ENCODE results near the gene PPP6C.
"Not testable (repeated sequence)": the region's sequence is repeated elsewhere in the genome, so short reads cannot be mapped to it uniquely, and the experiment has no call there.

The PPP6C gene

GRCh38 chr9:125189361-125190289 lies at the start of gene PPP6C:
Gene PPP6C (minus strand): TSS chr9:125189803. CDS start chr9:125189718, 85 bp downstream.
- peak within 1 kb of the TSS; percentile 98 for H3K4me3 ChIP-seq (ENCODE audit: low read depth, low read length)
- DNase-seq (ENCODE audit: low read depth): peak; percentile 89

- H3K4me3 ChIP-seq (ENCODE audit: low read depth, low read length): peak overlapping the region; percentile 94
- no peak for DNase-seq (ENCODE audit: low read depth)
Measured at GRCh38 chr9:125238915-125239446, 49.4 kb upstream of the PPP6C start.

- DNase-seq (ENCODE audit: low read depth): no peak
- H3K4me3 ChIP-seq (ENCODE audit: low read depth, low read length): peak overlapping the region; percentile 94
Measured at GRCh38 chr9:125238127-125238914, 48.7 kb upstream of the PPP6C start.

GRCh38 chr9:125236520-125237159 lies 47.0 kb upstream of the PPP6C start:
- not testable (repeated sequence) for DNase-seq (ENCODE audit: low read depth)
- H3K4me3 ChIP-seq (ENCODE audit: low read depth, low read length): peak overlapping the region; percentile 94

GRCh38 chr9:125235804-125236519 lies 46.4 kb upstream of the PPP6C start:
- peak overlapping the region; percentile 94 for H3K4me3 ChIP-seq (ENCODE audit: low read depth, low read length)

GRCh38 chr9:125234099-125234498 lies 44.5 kb upstream of the PPP6C start:
- not testable (repeated sequence) for DNase-seq (ENCODE audit: low read depth); H3K4me3 ChIP-seq (ENCODE audit: low read depth, low read length)

More at GRCh38 chr9:125235804-125236519, 46.4 kb upstream of the PPP6C start:
- no peak for DNase-seq (ENCODE audit: low read depth)

- peak; percentile 97 for DNase-seq (ENCODE audit: low read depth)
- no peak overlapping the region for H3K4me3 ChIP-seq (ENCODE audit: low read depth, low read length)
Measured at GRCh38 chr9:125233678-125234077, 44.1 kb upstream of the PPP6C start.

- no peak overlapping the region for H3K4me3 ChIP-seq (ENCODE audit: low read depth, low read length)
- no peak for DNase-seq (ENCODE audit: low read depth)
Measured at GRCh38 chr9:125227761-125228160, 38.2 kb upstream of the PPP6C start.

GRCh38 chr9:125224858-125225257 lies 35.3 kb upstream of the PPP6C start:
- DNase-seq (ENCODE audit: low read depth): not testable (repeated sequence)

GRCh38 chr9:125218621-125219020 lies 29.0 kb upstream of the PPP6C start:
- H3K4me3 ChIP-seq (ENCODE audit: low read depth, low read length): no peak overlapping the region
- no peak for DNase-seq (ENCODE audit: low read depth)

More at GRCh38 chr9:125224858-125225257, 35.3 kb upstream of the PPP6C start:
- not testable (repeated sequence) for H3K4me3 ChIP-seq (ENCODE audit: low read depth, low read length)

- no peak overlapping the region for H3K4me3 ChIP-seq (ENCODE audit: low read depth, low read length)
Measured at GRCh38 chr9:125214186-125214585, 24.6 kb upstream of the PPP6C start.

GRCh38 chr9:125204477-125204876 lies 14.9 kb upstream of the PPP6C start:
- DNase-seq (ENCODE audit: low read depth): no peak

More at GRCh38 chr9:125214186-125214585, 24.6 kb upstream of the PPP6C start:
- DNase-seq (ENCODE audit: low read depth): no peak

GRCh38 chr9:125202846-125203618 lies 13.4 kb upstream of the PPP6C start:
- DNase-seq (ENCODE audit: low read depth): no peak
- no peak overlapping the region for H3K4me3 ChIP-seq (ENCODE audit: low read depth, low read length)

More at GRCh38 chr9:125204477-125204876, 14.9 kb upstream of the PPP6C start:
- no peak overlapping the region for H3K4me3 ChIP-seq (ENCODE audit: low read depth, low read length)

- DNase-seq (ENCODE audit: low read depth): peak; percentile 73
- peak within 1 kb of the TSS; percentile 73 for H3K4me3 ChIP-seq (ENCODE audit: low read depth, low read length)
Measured at GRCh38 chr9:125200216-125201047, 10.8 kb upstream of the PPP6C start, which contains the start of gene RABEPK. Gene RABEPK (plus strand): TSS chr9:125200542. CDS start chr9:125203014, 2,472 bp downstream.

GRCh38 chr9:125195591-125195990 lies 6.0 kb upstream of the PPP6C start:
- not testable (repeated sequence) for H3K4me3 ChIP-seq (ENCODE audit: low read depth, low read length); DNase-seq (ENCODE audit: low read depth)

GRCh38 chr9:125194466-125194865 lies 4.9 kb upstream of the PPP6C start:
- H3K4me3 ChIP-seq (ENCODE audit: low read depth, low read length): not testable (repeated sequence)

GRCh38 chr9:125190361-125190801 lies 778 bp upstream of the PPP6C start:
- no peak for DNase-seq (ENCODE audit: low read depth)
- peak overlapping the region; percentile 98 for H3K4me3 ChIP-seq (ENCODE audit: low read depth, low read length)

More at GRCh38 chr9:125194466-125194865, 4.9 kb upstream of the PPP6C start:
- DNase-seq (ENCODE audit: low read depth): not testable (repeated sequence)

Measured in skeletal muscle cell (primary cell).